GM21737 (cell line): ENCODE data around the gene PLEKHA7.

Experiments
- ATAC-seq: cut with Tn5 transposase; IDR thresholded peaks from one replicate; pipeline ENCODE4 v1.9.1; 2021; ENCODE audit warnings: mild to moderate bottlenecking, moderate library complexity; ENCODE audit not compliant: unreplicated experiment

PLEKHA7 gene

GRCh38 chr11:16793009-16793408, 221.2 kb downstream of the PLEKHA7 start:
- no peak for ATAC-seq

GRCh38 chr11:16792426-16792825, 221.8 kb downstream of the PLEKHA7 start:
- ATAC-seq = no peak

GRCh38 chr11:16791191-16791961, 222.8 kb downstream of the PLEKHA7 start:
- ATAC-seq = no peak

- no peak for ATAC-seq
Observed at GRCh38 chr11:16790486-16791190, 223.6 kb downstream of the PLEKHA7 start.

GRCh38 chr11:16789560-16790485, 224.4 kb downstream of the PLEKHA7 start:
- no peak for ATAC-seq

GRCh38 chr11:16789063-16789420, 225.2 kb downstream of the PLEKHA7 start:
- ATAC-seq = no peak

- ATAC-seq = peak; percentile 69
Observed at GRCh38 chr11:16788141-16789062, 225.8 kb downstream of the PLEKHA7 start.

GRCh38 chr11:16787035-16787742, 227.0 kb downstream of the PLEKHA7 start:
- ATAC-seq = no peak

GRCh38 chr11:16786131-16786530, 228.1 kb downstream of the PLEKHA7 start:
- ATAC-seq = no peak

GRCh38 chr11:16785520-16786128, 228.6 kb downstream of the PLEKHA7 start:
- ATAC-seq = peak; percentile 77

- ATAC-seq = no peak
Observed at GRCh38 chr11:16784666-16785065, 229.5 kb downstream of the PLEKHA7 start.

GRCh38 chr11:16784097-16784496, 230.1 kb downstream of the PLEKHA7 start:
- ATAC-seq = no peak

- ATAC-seq = no peak
Observed at GRCh38 chr11:16783321-16783801, 230.9 kb downstream of the PLEKHA7 start.

GRCh38 chr11:16781936-16782919, 232.0 kb downstream of the PLEKHA7 start:
- no peak for ATAC-seq

GRCh38 chr11:16780698-16781550, 233.3 kb downstream of the PLEKHA7 start:
- no peak for ATAC-seq

- no peak for ATAC-seq
Observed at GRCh38 chr11:16780146-16780545, 234.1 kb downstream of the PLEKHA7 start.

- ATAC-seq = no peak
Observed at GRCh38 chr11:16779436-16779835, 234.8 kb downstream of the PLEKHA7 start.
